ENCODE data around the gene NTM.

Gene NTM

GRCh38 chr11:131692151-131692550, 321.7 kb downstream of the NTM start:
- TF ChIP-seq CTCF (IDR thresholded peaks at IDR 0.05; ENCODE audit: extremely low read depth, missing control alignments) = no peak
- DNase-seq (ENCODE audit: low spot score) = no peak

GRCh38 chr11:131692961-131693360, 322.5 kb downstream of the NTM start:
- TF ChIP-seq CTCF (IDR thresholded peaks at IDR 0.05; ENCODE audit: extremely low read depth, missing control alignments) = no peak
- no peak for DNase-seq (ENCODE audit: low spot score)

GRCh38 chr11:131693756-131694155, 323.3 kb downstream of the NTM start:
- DNase-seq (ENCODE audit: low spot score) = no peak
- no peak for TF ChIP-seq CTCF (IDR thresholded peaks at IDR 0.05; ENCODE audit: extremely low read depth, missing control alignments)

GRCh38 chr11:131694526-131695424, 324.4 kb downstream of the NTM start:
- DNase-seq (ENCODE audit: low spot score) = peak; percentile 85
- TF ChIP-seq CTCF (IDR thresholded peaks at IDR 0.05; ENCODE audit: extremely low read depth, missing control alignments) = peak; percentile 92

- no peak for DNase-seq (ENCODE audit: low spot score)
- no peak for TF ChIP-seq CTCF (IDR thresholded peaks at IDR 0.05; ENCODE audit: extremely low read depth, missing control alignments)
Observed at GRCh38 chr11:131695889-131696429, 325.5 kb downstream of the NTM start.

GRCh38 chr11:131696690-131697089, 326.3 kb downstream of the NTM start:
- TF ChIP-seq CTCF (IDR thresholded peaks at IDR 0.05; ENCODE audit: extremely low read depth, missing control alignments) = no peak
- no peak for DNase-seq (ENCODE audit: low spot score)

GRCh38 chr11:131703311-131703710, 332.9 kb downstream of the NTM start:
- DNase-seq (ENCODE audit: low spot score) = no peak
- TF ChIP-seq CTCF (IDR thresholded peaks at IDR 0.05; ENCODE audit: extremely low read depth, missing control alignments) = no peak
